SJSA1 (cell line): ENCODE results near the gene COX20. TPM values are rescaled to one million over a fixed set of nuclear protein-coding genes. Genes with fewer than 3 reads are reported as not detected.

ENCODE experiments used
- DNase-seq, 2 experiments: peaks; one replicate each; pipeline ENCODE4 v3.0.0-alpha.2; 2015 to 2020; ENCODE audit warnings: low spot score in 2 of 2, low read depth in 1 of 2
- H3K27ac ChIP-seq: fragments of 250-450 bp; sonication (Bioruptor Pico); 2 replicates; pipeline ENCODE4 v1.5.1; 2020; ENCODE audit warnings: mild to moderate bottlenecking, moderate library complexity
- H3K27me3 ChIP-seq: fragments of 250-450 bp; sonication (Bioruptor Pico); replicated peaks from 2 replicates; pipeline ENCODE4 v1.5.1; 2020; ENCODE audit warnings: mild to moderate bottlenecking, moderate library complexity
- H3K36me3 ChIP-seq: fragments of 250-450 bp; sonication (Bioruptor Pico); 2 replicates; pipeline ENCODE4 v1.5.1; 2020; ENCODE audit warnings: mild to moderate bottlenecking
- H3K4me1 ChIP-seq: fragments of 250-450 bp; sonication (Bioruptor Pico); replicated peaks from 2 replicates; pipeline ENCODE4 v1.6.1; 2021; ENCODE audit warnings: mild to moderate bottlenecking
- H3K4me3 ChIP-seq: fragments of 250-450 bp; sonication (Bioruptor Pico); 2 replicates; pipeline ENCODE4 v1.5.1; 2020; ENCODE audit warnings: mild to moderate bottlenecking
- H3K9me3 ChIP-seq: fragments of 250-450 bp; sonication (Bioruptor Pico); replicated peaks from 2 replicates; pipeline ENCODE4 v1.5.1; 2020; ENCODE audit warnings: mild to moderate bottlenecking
- total RNA-seq: library from RNA; depleted of rRNA; stranded (reverse); fragments of >200 nt; shearing (Covaris generic); gene quantifications from 2 replicates; pipeline ENCODE4 v1.2.3, GENCODE V29; 2014

COX20 gene
- total RNA-seq, 1 experiment from 2014 or later: 44.8 TPM

GRCh38 chr1:244864253-244865027 is 29.0 kb downstream of the COX20 start, which contains the start of gene HNRNPU:
Gene HNRNPU, minus strand, starts transcription at chr1:244864543. Its CDS starts 236 bp downstream, at chr1:244864307.
- peak within 1 kb of the TSS; percentile 95 for H3K27ac ChIP-seq
- H3K4me1 ChIP-seq: peaks cover 29% of the 10 kb centered on the region
- H3K9me3 ChIP-seq: no peaks in the 10 kb centered on the region
- no peaks in the 10 kb centered on the region for H3K27me3 ChIP-seq
- H3K4me3 ChIP-seq: peak within 1 kb of the TSS; percentile 85
- peaks cover 47% of the 10 kb centered on the region for H3K36me3 ChIP-seq
- peak; percentile 96 to 98 for DNase-seq

- no peaks in the 10 kb centered on the region for H3K27me3 ChIP-seq
- no peak for DNase-seq
- no peaks in the 10 kb centered on the region for H3K9me3 ChIP-seq
- H3K27ac ChIP-seq: peak overlapping the region; percentile 95
- peaks cover 30% of the 10 kb centered on the region for H3K4me1 ChIP-seq
- H3K36me3 ChIP-seq: peaks cover 41% of the 10 kb centered on the region
- peak overlapping the region; percentile 85 for H3K4me3 ChIP-seq
Observed at GRCh38 chr1:244865028-244865371, 29.5 kb downstream of the COX20 start.

GRCh38 chr1:244865820-244866219 is 30.4 kb downstream of the COX20 start:
- no peak overlapping the region for H3K27ac ChIP-seq
- DNase-seq: no peak
- no peaks in the 10 kb centered on the region for H3K9me3 ChIP-seq
- no peak overlapping the region for H3K4me3 ChIP-seq
- H3K36me3 ChIP-seq: peaks cover 33% of the 10 kb centered on the region
- H3K4me1 ChIP-seq: peaks cover 24% of the 10 kb centered on the region
- no peaks in the 10 kb centered on the region for H3K27me3 ChIP-seq

GRCh38 chr1:244866355-244866754 is 30.9 kb downstream of the COX20 start:
- H3K4me3 ChIP-seq: no peak overlapping the region
- no peaks in the 10 kb centered on the region for H3K27me3 ChIP-seq
- H3K27ac ChIP-seq: no peak overlapping the region

GRCh38 chr1:244868484-244869363 is 33.3 kb downstream of the COX20 start:
- no peak for DNase-seq
- peaks cover 14% of the 10 kb centered on the region for H3K4me1 ChIP-seq
- no peaks in the 10 kb centered on the region for H3K9me3 ChIP-seq
- H3K4me3 ChIP-seq: no peak overlapping the region
- peaks cover 6% of the 10 kb centered on the region for H3K36me3 ChIP-seq
- no peaks in the 10 kb centered on the region for H3K27me3 ChIP-seq
- H3K27ac ChIP-seq: no peak overlapping the region

More at GRCh38 chr1:244866355-244866754, 30.9 kb downstream of the COX20 start:
- DNase-seq: no peak
- Histone ChIP-seq H3K4me1 (peaks cover 19% of the 10 kb centered on the region), H3K36me3 (peaks cover 28% of the 10 kb centered on the region), H3K9me3 (no peaks in the 10 kb centered on the region)

- Histone ChIP-seq H3K27me3 (no peaks in the 10 kb centered on the region), H3K36me3 (no peaks in the 10 kb centered on the region), H3K9me3 (no peaks in the 10 kb centered on the region), H3K27ac (no peak overlapping the region), H3K4me3 (no peak overlapping the region), H3K4me1 (peaks cover 14% of the 10 kb centered on the region)
- no peak for DNase-seq
Observed at GRCh38 chr1:244869364-244869827, 33.9 kb downstream of the COX20 start.

GRCh38 chr1:244869950-244870349 is 34.5 kb downstream of the COX20 start:
- Histone ChIP-seq H3K4me1 (peaks cover 10% of the 10 kb centered on the region), H3K36me3 (no peaks in the 10 kb centered on the region), H3K27ac (no peak overlapping the region), H3K4me3 (no peak overlapping the region), H3K27me3 (no peaks in the 10 kb centered on the region), H3K9me3 (no peaks in the 10 kb centered on the region)
- DNase-seq: no peak

- Histone ChIP-seq H3K4me1 (no peaks in the 10 kb centered on the region; the same call in 1 of the 2 replicates), H3K27me3 (no peaks in the 10 kb centered on the region), H3K36me3 (no peaks in the 10 kb centered on the region), H3K4me3 (no peak overlapping the region), H3K9me3 (no peaks in the 10 kb centered on the region), H3K27ac (no peak overlapping the region)
- no peak for DNase-seq
Observed at GRCh38 chr1:244874974-244875579, 39.6 kb downstream of the COX20 start.

GRCh38 chr1:244876228-244876910 is 40.9 kb downstream of the COX20 start:
- Histone ChIP-seq H3K36me3 (no peaks in the 10 kb centered on the region), H3K27me3 (no peaks in the 10 kb centered on the region), H3K27ac (no peak overlapping the region), H3K4me1 (no peaks in the 10 kb centered on the region; the same call in 1 of the 2 replicates), H3K9me3 (no peaks in the 10 kb centered on the region), H3K4me3 (no peak overlapping the region)
- DNase-seq: no peak

- Histone ChIP-seq H3K27ac (no peak overlapping the region), H3K36me3 (no peaks in the 10 kb centered on the region), H3K9me3 (no peaks in the 10 kb centered on the region), H3K4me3 (no peak overlapping the region), H3K4me1 (no peaks in the 10 kb centered on the region; the same call in 1 of the 2 replicates), H3K27me3 (no peaks in the 10 kb centered on the region)
- DNase-seq: no peak
Observed at GRCh38 chr1:244878681-244879080, 43.2 kb downstream of the COX20 start.

GRCh38 chr1:244881552-244882280 is 46.3 kb downstream of the COX20 start:
- H3K4me1 ChIP-seq: no peaks in the 10 kb centered on the region
- no peak overlapping the region for H3K4me3 ChIP-seq
- H3K36me3 ChIP-seq: no peaks in the 10 kb centered on the region
- no peak overlapping the region for H3K27ac ChIP-seq
- H3K9me3 ChIP-seq: no peaks in the 10 kb centered on the region
- DNase-seq: no peak
- H3K27me3 ChIP-seq: no peaks in the 10 kb centered on the region

GRCh38 chr1:244887281-244887680 is 51.8 kb downstream of the COX20 start:
- Histone ChIP-seq H3K4me3 (no peak overlapping the region), H3K4me1 (peaks cover 5% of the 10 kb centered on the region), H3K27ac (no peak overlapping the region), H3K27me3 (no peaks in the 10 kb centered on the region), H3K9me3 (no peaks in the 10 kb centered on the region), H3K36me3 (no peaks in the 10 kb centered on the region)
- no peak for DNase-seq

GRCh38 chr1:244893836-244894235 is 58.4 kb downstream of the COX20 start:
- no peak for DNase-seq
- Histone ChIP-seq H3K9me3 (no peaks in the 10 kb centered on the region), H3K27me3 (no peaks in the 10 kb centered on the region), H3K4me1 (peaks cover 38% of the 10 kb centered on the region), H3K36me3 (no peaks in the 10 kb centered on the region), H3K4me3 (no peak overlapping the region), H3K27ac (no peak overlapping the region)
